K562 (cell line): ENCODE measurements around the gene BEST4. TPM values are rescaled to one million over a fixed set of nuclear protein-coding genes. Genes with fewer than 3 reads are reported as not detected.

Source experiments
- FOXA3 ChIP-seq, 2 experiments: fragments of 450-650 bp in 1 of 2; sonication (generic) in 1 of 2; formaldehyde crosslinking; IDR thresholded peaks in 1 of 2; conservative IDR thresholded peaks in 1 of 2; 2 replicates each; pipeline versions ENCODE4 v1.4.0 to v1.8.0; 2020 to 2022; ENCODE audit warnings: mild to moderate bottlenecking in 2 of 2, missing genetic modification reagents in 1 of 2
- HDAC1 ChIP-seq, 2 experiments: fragments of 450-650 bp; IDR thresholded peaks; 2 replicates each; pipeline ENCODE4 v1.6.1; 2016 to 2017; ENCODE audit warnings: inconsistent platforms in 1 of 2, mild to moderate bottlenecking in 1 of 2, moderate library complexity in 1 of 2
- KAT7 ChIP-seq: sonication (generic); formaldehyde crosslinking; IDR thresholded peaks from 2 replicates; pipeline ENCODE4 v1.8.0; 2022; ENCODE audit warnings: missing genetic modification reagents, mild to moderate bottlenecking, borderline replicate concordance
- LCOR ChIP-seq: sonication (generic); formaldehyde crosslinking; IDR thresholded peaks from 2 replicates; pipeline ENCODE4 v1.8.0; 2022; ENCODE audit warnings: mild to moderate bottlenecking, missing genetic modification reagents
- NFE2L1 ChIP-seq: fragments of 450-650 bp; IDR thresholded peaks from 2 replicates; pipeline ENCODE4 v1.6.1; 2016; ENCODE audit warnings: missing genetic modification characterization, low read depth, mild to moderate bottlenecking, missing compliant biosample characterization, moderate library complexity, borderline replicate concordance
- TCF7L2 ChIP-seq: fragments of 150-350 bp; IDR thresholded peaks from 2 replicates; pipeline ENCODE4 v1.6.1; 2016; ENCODE audit warnings: low read depth, mild to moderate bottlenecking, low read length, moderate library complexity
- THRB ChIP-seq: fragments of 450-650 bp; formaldehyde crosslinking; conservative IDR thresholded peaks from 2 replicates; pipeline ENCODE4 v1.4.0; 2022; ENCODE audit warnings: mild to moderate bottlenecking, missing genetic modification characterization
- ZMIZ1 ChIP-seq, 2 experiments: fragments of 150-350 bp in 1 of 2; IDR thresholded peaks; 2 replicates each; pipeline ENCODE4 v1.6.1; 2012 to 2016; ENCODE audit warnings: low read depth in 2 of 2, low read length in 2 of 2, mild to moderate bottlenecking in 1 of 2, moderate library complexity in 1 of 2
- ZNF224 ChIP-seq: sonication (generic); formaldehyde crosslinking; IDR thresholded peaks from 2 replicates; pipeline ENCODE4 v1.8.0; 2022; ENCODE audit warnings: mild to moderate bottlenecking, missing genetic modification reagents
- ZNF253 ChIP-seq: fragments of 250-450 bp; sonication (Bioruptor Pico); conservative IDR thresholded peaks from 2 replicates; pipeline ENCODE4 v1.6.1; 2021; ENCODE audit warnings: mild to moderate bottlenecking
- polyA plus RNA-seq, 8 experiments: library from polyadenylated mRNA; depleted of rRNA in 4 of 8; stranded (reverse) in 5 of 8; unstranded in 3 of 8; fragments of >200 nt; fragmentation: Nextera tagmentation in 2 of 8; fragmentation: Illumina TruSeq in 1 of 8; extraction: Ambion mirVana in 2 of 8; extraction: Trizol in 1 of 8; gene quantifications; 2 replicates each; pipeline versions ENCODE4 v1.2.1 to v1.2.3, GENCODE V29; 2011 to 2014; ENCODE audit warnings: inconsistent platforms in 1 of 8, missing spikeins in 1 of 8
- total RNA-seq, 7 experiments: library from RNA; depleted of rRNA in 6 of 7; stranded (reverse); fragments of >200 nt in 6 of 7; fragmentation: Illumina TruSeq in 2 of 7; extraction: Trizol in 2 of 7; gene quantifications; 2 replicates each; pipeline versions ENCODE4 v1.2.1 to v1.2.3, GENCODE V29; 2011 to 2021; ENCODE audit warnings: low replicate concordance in 1 of 7
- TF ChIP-seq, protein P1 (sequence below): fragments of 450-650 bp; IDR thresholded peaks from 2 replicates; pipeline ENCODE4 v1.6.1; 2018; ENCODE audit warnings: mild to moderate bottlenecking, low read depth; ENCODE audit not compliant: partially characterized antibody
- TF ChIP-seq, protein P2 (sequence below): fragments of 450-650 bp; IDR thresholded peaks from 2 replicates; pipeline ENCODE4 v1.6.1; 2016; ENCODE audit warnings: antibody characterized with exemption
- TF ChIP-seq, protein P3 (sequence below): fragments of 450-650 bp; IDR thresholded peaks from 2 replicates; pipeline ENCODE4 v1.6.1; 2017; ENCODE audit warnings: mild to moderate bottlenecking, moderate library complexity
- TF ChIP-seq, protein P4 (sequence below): fragments of 450-650 bp; IDR thresholded peaks from 2 replicates; pipeline ENCODE4 v1.7.0; 2016; ENCODE audit warnings: borderline replicate concordance

The BEST4 gene
- total and polyA plus RNA-seq, 9 of the 15 experiments (the other 6 are each of a cell fraction or from before 2014, with no cell fraction given), result 0.07 to 0.11 TPM; not detected in 7

GRCh38 chr1:44775930-44776729, 11.8 kb downstream of the BEST4 start (continued):
- TF ChIP-seq TCF7L2, result no peak
- TF ChIP-seq, protein P1, sequence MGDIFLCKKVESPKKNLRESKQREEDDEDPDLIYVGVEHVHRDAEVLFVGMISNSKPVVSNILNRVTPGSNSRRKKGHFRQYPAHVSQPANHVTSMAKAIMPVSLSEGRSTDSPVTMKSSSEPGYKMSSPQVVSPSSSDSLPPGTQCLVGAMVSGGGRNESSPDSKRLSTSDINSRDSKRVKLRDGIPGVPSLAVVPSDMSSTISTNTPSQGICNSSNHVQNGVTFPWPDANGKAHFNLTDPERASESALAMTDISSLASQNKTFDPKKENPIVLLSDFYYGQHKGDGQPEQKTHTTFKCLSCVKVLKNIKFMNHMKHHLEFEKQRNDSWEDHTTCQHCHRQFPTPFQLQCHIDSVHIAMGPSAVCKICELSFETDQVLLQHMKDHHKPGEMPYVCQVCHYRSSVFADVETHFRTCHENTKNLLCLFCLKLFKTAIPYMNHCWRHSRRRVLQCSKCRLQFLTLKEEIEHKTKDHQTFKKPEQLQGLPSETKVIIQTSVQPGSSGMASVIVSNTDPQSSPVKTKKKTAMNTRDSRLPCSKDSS, result no peak
- TF ChIP-seq KAT7, result 0 out of 2 replicates have a peak, but pooled peaks have one; percentile 22
- TF ChIP-seq ZMIZ1 (IDR thresholded peaks at IDR 0.05; ENCODE audit: low read depth in 2 of 2, low read length in 2 of 2), result no peak
- no peak for TF ChIP-seq NFE2L1 (tag)
- TF ChIP-seq, protein P2, sequence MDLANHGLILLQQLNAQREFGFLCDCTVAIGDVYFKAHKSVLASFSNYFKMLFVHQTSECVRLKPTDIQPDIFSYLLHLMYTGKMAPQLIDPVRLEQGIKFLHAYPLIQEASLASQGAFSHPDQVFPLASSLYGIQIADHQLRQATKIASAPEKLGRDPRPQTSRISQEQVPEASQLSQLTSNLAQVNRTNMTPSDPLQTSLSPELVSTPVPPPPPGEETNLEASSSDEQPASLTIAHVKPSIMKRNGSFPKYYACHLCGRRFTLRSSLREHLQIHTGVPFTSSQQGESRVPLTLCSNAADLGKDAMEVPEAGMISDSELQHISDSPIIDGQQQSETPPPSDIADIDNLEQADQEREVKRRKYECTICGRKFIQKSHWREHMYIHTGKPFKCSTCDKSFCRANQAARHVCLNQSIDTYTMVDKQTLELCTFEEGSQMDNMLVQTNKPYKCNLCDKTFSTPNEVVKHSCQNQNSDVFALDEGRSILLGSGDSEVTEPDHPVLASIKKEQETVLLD, result no peak
- TF ChIP-seq ZNF253 (CRISPR knock-in tag), result no peak
- TF ChIP-seq, protein P3, sequence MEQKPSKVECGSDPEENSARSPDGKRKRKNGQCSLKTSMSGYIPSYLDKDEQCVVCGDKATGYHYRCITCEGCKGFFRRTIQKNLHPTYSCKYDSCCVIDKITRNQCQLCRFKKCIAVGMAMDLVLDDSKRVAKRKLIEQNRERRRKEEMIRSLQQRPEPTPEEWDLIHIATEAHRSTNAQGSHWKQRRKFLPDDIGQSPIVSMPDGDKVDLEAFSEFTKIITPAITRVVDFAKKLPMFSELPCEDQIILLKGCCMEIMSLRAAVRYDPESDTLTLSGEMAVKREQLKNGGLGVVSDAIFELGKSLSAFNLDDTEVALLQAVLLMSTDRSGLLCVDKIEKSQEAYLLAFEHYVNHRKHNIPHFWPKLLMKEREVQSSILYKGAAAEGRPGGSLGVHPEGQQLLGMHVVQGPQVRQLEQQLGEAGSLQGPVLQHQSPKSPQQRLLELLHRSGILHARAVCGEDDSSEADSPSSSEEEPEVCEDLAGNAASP, result no peak
- TF ChIP-seq THRB, result no peak
- TF ChIP-seq FOXA3 (CRISPR knock-in tag; conservative IDR thresholded peaks at IDR 0.05 in 1 of 2, IDR thresholded peaks at IDR 0.05 in 1 of 2), result peak in 1 of 2 experiments; percentile 66; a peak in 1 of 4 replicates
- TF ChIP-seq HDAC1 (IDR thresholded peaks at IDR 0.05), result peak in 1 of 2 experiments; percentile 29; a peak in 1 of 4 replicates
- TF ChIP-seq ZNF224 (CRISPR knock-in tag), result 0 out of 2 replicates have a peak, but pooled peaks have one; percentile 12
- TF ChIP-seq, protein P4, sequence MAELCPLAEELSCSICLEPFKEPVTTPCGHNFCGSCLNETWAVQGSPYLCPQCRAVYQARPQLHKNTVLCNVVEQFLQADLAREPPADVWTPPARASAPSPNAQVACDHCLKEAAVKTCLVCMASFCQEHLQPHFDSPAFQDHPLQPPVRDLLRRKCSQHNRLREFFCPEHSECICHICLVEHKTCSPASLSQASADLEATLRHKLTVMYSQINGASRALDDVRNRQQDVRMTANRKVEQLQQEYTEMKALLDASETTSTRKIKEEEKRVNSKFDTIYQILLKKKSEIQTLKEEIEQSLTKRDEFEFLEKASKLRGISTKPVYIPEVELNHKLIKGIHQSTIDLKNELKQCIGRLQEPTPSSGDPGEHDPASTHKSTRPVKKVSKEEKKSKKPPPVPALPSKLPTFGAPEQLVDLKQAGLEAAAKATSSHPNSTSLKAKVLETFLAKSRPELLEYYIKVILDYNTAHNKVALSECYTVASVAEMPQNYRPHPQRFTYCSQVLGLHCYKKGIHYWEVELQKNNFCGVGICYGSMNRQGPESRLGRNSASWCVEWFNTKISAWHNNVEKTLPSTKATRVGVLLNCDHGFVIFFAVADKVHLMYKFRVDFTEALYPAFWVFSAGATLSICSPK, result peak; percentile 31; the same call in 1 of the 2 replicates
- TF ChIP-seq LCOR (CRISPR knock-in tag), result no peak
